ENCODE data around the gene IL1RL2. TPM values are rescaled to one million over a fixed set of nuclear protein-coding genes. Genes with fewer than 3 reads are reported as not detected.

IL1RL2 gene
- total and polyA plus RNA-seq, 9 donors: 0.24 to 2.0 (median 1.2) TPM; not detected in 3

GRCh38 chr2:102236132-102236531 lies 49.3 kb downstream of the IL1RL2 start:
- H3K27me3 ChIP-seq: no peaks in the 10 kb centered on the region
- TF ChIP-seq CTCF (IDR thresholded peaks at IDR 0.05) (no peak), EP300 (IDR thresholded peaks at IDR 0.05) (no peak), POLR2A (IDR thresholded peaks at IDR 0.05) (no peak)
- no peaks in the 10 kb centered on the region for H3K36me3 ChIP-seq
- no peak for DNase-seq
- WGBS, 3 donors: 86 to 93% (median 89%) methylated on average over 5 of the region's 5 CpGs
- peaks cover 2% of the 10 kb centered on the region for H3K4me1 ChIP-seq (ENCODE audit: insufficient read depth)
- no peak overlapping the region for H3K27ac ChIP-seq
- intact Hi-C loops (cut with DNase I): loop anchor here in 2 of 4 donors (5.0 kb wide), 2 partner anchors 69 to 214 kb away; no protein-coding TSS in a partner anchor
- no peaks in the 10 kb centered on the region for H3K9me3 ChIP-seq
- no peak overlapping the region for H3K4me3 ChIP-seq

- Histone ChIP-seq H3K9me3 (no peaks in the 10 kb centered on the region), H3K4me1 (ENCODE audit: insufficient read depth) (peaks cover 2% of the 10 kb centered on the region), H3K27ac (no peak overlapping the region), H3K36me3 (no peaks in the 10 kb centered on the region), H3K4me3 (no peak overlapping the region), H3K27me3 (no peaks in the 10 kb centered on the region)
- TF ChIP-seq CTCF (IDR thresholded peaks at IDR 0.05) (no peak), POLR2A (IDR thresholded peaks at IDR 0.05) (no peak), EP300 (IDR thresholded peaks at IDR 0.05) (no peak)
- 94 to 96% (median 96%) methylated on average over 11 of the region's 11 CpGs for WGBS, 3 donors
- intact Hi-C loops (cut with DNase I): loop anchor here in 2 of 4 donors (5.0 kb wide), 2 partner anchors 70 to 215 kb away; no protein-coding TSS in a partner anchor
- DNase-seq: no peak
These were observed 50.4 kb downstream of the IL1RL2 start for GRCh38 chr2:102237176-102237575.

- no peak for DNase-seq
- no peaks in the 10 kb centered on the region for H3K27me3 ChIP-seq
- 76 to 77% (median 77%) methylated on average over 10 of the region's 10 CpGs for whole genome bisulfite sequencing, 3 donors
- H3K9me3 ChIP-seq: no peaks in the 10 kb centered on the region
- TF ChIP-seq POLR2A (IDR thresholded peaks at IDR 0.05) (no peak), EP300 (IDR thresholded peaks at IDR 0.05) (no peak), CTCF (IDR thresholded peaks at IDR 0.05) (no peak)
- no peak overlapping the region for H3K4me3 ChIP-seq
- no peak overlapping the region for H3K27ac ChIP-seq
- intact Hi-C loops (cut with DNase I): loop anchor here in 2 of 4 donors (5.0 kb wide), 2 partner anchors 71 to 216 kb away; no protein-coding TSS in a partner anchor
- no peaks in the 10 kb centered on the region for H3K36me3 ChIP-seq
- peaks cover 2% of the 10 kb centered on the region for H3K4me1 ChIP-seq (ENCODE audit: insufficient read depth)
These were observed 51.4 kb downstream of the IL1RL2 start for GRCh38 chr2:102238039-102238756.

GRCh38 chr2:102238778-102239177 lies 52.0 kb downstream of the IL1RL2 start:
- no peak for TF ChIP-seq CTCF (IDR thresholded peaks at IDR 0.05)
- Histone ChIP-seq H3K9me3 (no peaks in the 10 kb centered on the region), H3K27me3 (no peaks in the 10 kb centered on the region), H3K4me3 (no peak overlapping the region), H3K4me1 (ENCODE audit: insufficient read depth) (peaks cover 2% of the 10 kb centered on the region), H3K36me3 (no peaks in the 10 kb centered on the region), H3K27ac (no peak overlapping the region)
- DNase-seq: no peak
- intact Hi-C loops (cut with DNase I): loop anchor here in 2 of 4 donors (5.0 kb wide), 2 partner anchors 71 to 216 kb away; no protein-coding TSS in a partner anchor
- WGBS, 3 donors: 98 to 100% (median 98%) methylated on average over 2 of the region's 2 CpGs

Data from ovary (tissue), 9 donors.